Measurements from ENCODE around the gene ITGAV.

Gene ITGAV

DNA sequence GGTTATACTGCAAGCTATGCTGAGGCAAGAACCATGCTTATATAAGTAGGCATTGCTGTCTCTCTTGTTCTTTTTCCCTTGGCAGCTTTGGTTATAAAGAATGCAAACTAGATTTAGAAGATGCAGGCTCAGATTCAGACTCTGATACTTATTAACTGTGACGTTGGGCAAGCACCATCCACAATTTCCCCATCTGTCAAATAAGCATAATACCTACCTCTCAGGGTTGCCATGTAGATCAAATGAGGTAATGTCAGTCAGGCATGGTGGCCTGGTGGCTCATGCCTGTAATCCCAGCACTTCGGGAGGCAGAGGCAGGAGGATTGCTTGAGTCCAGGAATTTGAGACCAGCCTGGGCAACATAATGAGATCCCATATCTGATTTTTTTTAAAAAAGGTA is 21.7 kb downstream of the ITGAV start:
- Histone ChIP-seq H3K4me1 (peaks cover 17% of the 10 kb centered on the region), H3K27me3 (ENCODE audit: low read depth) (no peaks in the 10 kb centered on the region), H3K36me3 (replicated peaks) (no peaks in the 10 kb centered on the region), H3K4me3 (no peak overlapping the region), H3K9me3 (no peaks in the 10 kb centered on the region)
- no peak for DNase-seq (ENCODE audit: low spot score in 2 of 2)
- in situ Hi-C loops (cut with MboI; ENCODE audit: low sequenced_read_pairs), result no loop called here

DNA sequence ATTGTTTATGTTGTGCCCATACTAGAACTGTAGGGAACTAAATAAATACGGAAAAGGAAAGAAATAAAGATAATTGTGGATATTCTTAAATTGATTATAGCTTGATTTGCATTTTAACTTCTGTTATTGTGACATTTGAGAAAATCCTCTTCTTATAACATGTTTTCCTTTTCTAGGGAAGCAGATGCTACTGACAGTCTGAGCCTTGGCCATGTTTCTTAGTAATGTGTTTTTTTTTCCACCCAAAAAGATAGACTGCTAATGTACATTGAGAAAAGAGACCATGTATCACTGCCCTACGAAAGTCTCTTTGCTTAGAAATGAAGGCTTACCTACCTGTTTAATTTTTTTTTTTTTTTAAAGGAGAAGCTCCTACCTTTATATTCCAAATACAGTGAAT is 22.2 kb downstream of the ITGAV start:
- peaks cover 17% of the 10 kb centered on the region for H3K4me1 ChIP-seq
- H3K36me3 ChIP-seq (replicated peaks), result no peaks in the 10 kb centered on the region
- no peaks in the 10 kb centered on the region for H3K9me3 ChIP-seq
- in situ Hi-C loops (cut with MboI; ENCODE audit: low sequenced_read_pairs), result no loop called here
- no peak for DNase-seq (ENCODE audit: low spot score in 2 of 2)
- no peaks in the 10 kb centered on the region for H3K27me3 ChIP-seq (ENCODE audit: low read depth)
- H3K4me3 ChIP-seq, result no peak overlapping the region

DNA sequence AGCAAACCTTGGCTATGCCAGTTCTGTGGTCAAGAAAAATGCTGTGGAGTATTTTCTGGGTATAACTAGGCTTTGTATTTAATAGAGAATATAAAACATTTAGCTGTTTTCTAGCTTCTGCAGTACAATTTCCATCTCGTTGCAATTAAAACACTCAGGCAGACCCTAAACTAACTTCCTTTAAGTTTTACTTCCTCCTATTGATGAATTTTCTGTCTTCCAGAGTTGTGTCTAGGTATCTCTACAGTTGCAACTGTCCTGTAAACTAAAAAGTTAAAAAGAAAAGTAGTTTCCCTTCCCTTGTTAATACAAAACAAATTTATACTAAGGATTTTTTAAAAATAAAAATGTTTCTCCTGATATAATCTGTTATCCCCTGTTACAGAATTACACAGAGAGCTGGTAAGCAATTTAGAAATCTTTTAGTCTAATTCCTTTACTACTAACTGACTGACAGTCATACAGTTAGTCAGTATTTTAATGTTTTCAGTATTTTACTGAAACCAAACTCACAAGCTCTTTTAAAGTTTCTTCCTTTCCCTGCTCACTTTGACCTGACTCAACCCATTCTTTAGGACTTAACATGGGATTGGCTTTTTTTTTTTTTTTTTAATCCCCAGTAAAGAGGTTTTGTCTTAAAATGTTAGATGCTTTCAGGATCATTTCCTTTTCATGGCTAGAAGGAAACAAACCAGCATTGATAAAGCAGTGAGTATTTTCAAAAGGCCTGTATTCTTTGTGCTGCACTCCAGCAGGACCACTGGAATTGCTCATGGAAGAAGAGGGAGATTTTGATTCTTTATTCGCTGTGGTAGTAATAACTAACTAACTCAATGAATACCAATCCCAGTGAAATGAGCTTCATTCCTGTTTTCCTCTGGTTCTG is 22.9 kb downstream of the ITGAV start:
- in situ Hi-C loops (cut with MboI; ENCODE audit: low sequenced_read_pairs), result no loop called here
- no peak for DNase-seq (ENCODE audit: low spot score in 2 of 2)
- Histone ChIP-seq H3K36me3 (replicated peaks) (no peaks in the 10 kb centered on the region), H3K27me3 (ENCODE audit: low read depth) (no peaks in the 10 kb centered on the region), H3K9me3 (no peaks in the 10 kb centered on the region), H3K4me1 (peaks cover 17% of the 10 kb centered on the region), H3K4me3 (no peak overlapping the region)

DNA sequence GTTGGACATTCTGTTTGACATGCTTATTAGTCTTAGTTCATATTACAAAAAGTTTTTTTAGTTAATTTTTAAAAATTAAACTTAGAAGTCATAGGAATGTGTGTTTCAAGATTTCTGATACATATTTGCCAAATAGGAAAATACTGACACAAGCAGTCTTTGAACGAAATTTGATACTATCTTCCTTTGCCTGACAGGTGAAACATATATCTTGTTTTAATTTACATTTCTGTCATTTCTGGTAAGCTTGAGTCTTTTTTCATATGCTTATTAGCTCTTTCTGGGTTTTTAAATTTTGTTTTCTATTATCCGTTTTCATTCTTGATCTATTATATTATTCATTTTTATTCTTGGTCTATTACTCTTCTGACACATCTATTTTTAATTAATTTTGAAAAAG is 24.5 kb downstream of the ITGAV start:
- no peaks in the 10 kb centered on the region for H3K36me3 ChIP-seq (replicated peaks)
- in situ Hi-C loops (cut with MboI; ENCODE audit: low sequenced_read_pairs), result no loop called here
- H3K9me3 ChIP-seq, result no peaks in the 10 kb centered on the region
- H3K4me1 ChIP-seq, result peaks cover 17% of the 10 kb centered on the region
- no peaks in the 10 kb centered on the region for H3K27me3 ChIP-seq (ENCODE audit: low read depth)
- DNase-seq (ENCODE audit: low spot score in 2 of 2), result no peak
- H3K4me3 ChIP-seq, result no peak overlapping the region

DNA sequence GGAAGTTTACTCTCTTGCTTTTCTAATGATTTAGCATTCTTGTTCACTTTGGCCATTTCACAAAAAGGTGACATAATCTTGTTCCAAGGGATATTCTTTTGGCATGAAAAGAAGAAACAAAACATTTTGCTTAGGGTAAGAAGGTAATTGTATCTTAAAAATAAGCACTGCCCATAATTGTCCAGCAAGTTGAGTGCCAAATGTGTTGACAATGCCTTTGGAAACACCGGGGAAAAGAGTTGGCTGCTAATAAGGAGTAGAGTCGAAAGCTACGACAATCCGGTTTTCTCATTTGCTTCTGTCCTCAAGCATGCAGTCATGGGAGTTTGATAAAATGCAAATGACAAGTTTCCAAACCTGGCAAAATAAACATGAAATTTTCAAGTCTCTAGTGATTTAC is 27.3 kb downstream of the ITGAV start:
- Histone ChIP-seq H3K4me1 (peaks cover 17% of the 10 kb centered on the region), H3K4me3 (no peak overlapping the region), H3K27me3 (ENCODE audit: low read depth) (no peaks in the 10 kb centered on the region), H3K36me3 (replicated peaks) (no peaks in the 10 kb centered on the region), H3K9me3 (no peaks in the 10 kb centered on the region)
- no peak for DNase-seq (ENCODE audit: low spot score in 2 of 2)
- in situ Hi-C loops (cut with MboI; ENCODE audit: low sequenced_read_pairs), result no loop called here

DNA sequence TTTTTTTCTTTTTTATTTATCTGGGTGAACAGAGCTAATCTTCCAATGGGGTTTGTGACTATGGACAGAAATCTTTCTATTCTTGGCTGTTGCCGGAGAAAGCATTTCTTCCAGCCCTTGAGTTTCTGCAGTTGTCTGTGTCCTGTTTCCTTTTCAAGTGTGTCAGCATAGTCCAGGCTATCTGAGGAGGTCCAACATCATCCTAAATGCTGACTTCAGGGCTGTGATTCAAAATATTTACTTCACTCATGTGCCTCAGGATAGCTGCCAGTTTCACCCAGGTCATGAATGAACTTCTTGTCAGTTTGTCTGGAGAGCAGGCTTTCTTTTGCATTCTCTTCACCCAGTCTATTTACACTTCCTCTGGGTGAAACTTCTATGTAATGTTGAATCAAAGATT is 27.9 kb downstream of the ITGAV start:
- in situ Hi-C loops (cut with MboI; ENCODE audit: low sequenced_read_pairs), result no loop called here
- Histone ChIP-seq H3K36me3 (replicated peaks) (no peaks in the 10 kb centered on the region), H3K4me1 (peaks cover 14% of the 10 kb centered on the region), H3K4me3 (no peak overlapping the region), H3K9me3 (no peaks in the 10 kb centered on the region), H3K27me3 (ENCODE audit: low read depth) (no peaks in the 10 kb centered on the region)
- DNase-seq (ENCODE audit: low spot score in 2 of 2), result no peak

DNA sequence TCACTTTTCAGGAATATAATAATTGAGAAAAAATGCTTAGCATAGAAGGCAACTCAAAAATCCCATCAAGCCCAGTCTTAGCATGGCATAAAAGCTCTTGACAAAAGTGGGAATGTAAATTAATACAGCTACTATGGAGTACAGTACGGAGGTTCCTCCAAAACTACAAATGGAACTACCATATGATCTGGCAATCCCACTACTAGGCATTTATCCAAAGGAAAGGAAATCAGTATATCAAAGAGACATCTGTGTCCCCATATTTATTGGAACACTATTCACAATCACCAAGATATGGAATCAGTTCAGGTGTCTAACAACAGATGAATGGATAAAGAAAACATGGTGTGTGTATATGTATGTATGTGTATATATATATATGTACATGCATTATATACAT is 28.8 kb downstream of the ITGAV start:
- no peak for DNase-seq (ENCODE audit: low spot score in 2 of 2)
- Histone ChIP-seq H3K27me3 (ENCODE audit: low read depth) (no peaks in the 10 kb centered on the region), H3K9me3 (no peaks in the 10 kb centered on the region), H3K4me1 (peaks cover 7% of the 10 kb centered on the region), H3K4me3 (no peak overlapping the region), H3K36me3 (replicated peaks) (no peaks in the 10 kb centered on the region)
- in situ Hi-C loops (cut with MboI; ENCODE audit: low sequenced_read_pairs), result no loop called here

DNA sequence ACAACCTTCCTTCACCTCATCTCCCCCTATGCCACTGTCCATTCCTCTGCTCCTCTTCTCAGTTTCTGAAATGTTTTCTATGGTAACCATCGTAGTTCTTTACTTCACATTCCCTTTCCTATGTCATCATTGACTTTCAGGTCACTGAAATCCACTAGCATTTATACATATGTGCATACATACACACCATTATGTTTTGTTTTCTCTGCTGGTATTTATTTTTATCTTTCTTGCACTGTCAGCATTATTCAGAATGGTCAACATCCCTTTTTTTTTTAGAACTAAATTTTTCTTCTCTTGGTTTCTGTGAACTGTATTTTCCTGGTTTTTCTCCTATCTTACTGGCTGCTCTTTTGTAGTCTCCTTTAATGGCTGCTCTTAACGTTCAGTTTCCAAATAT is 33.2 kb downstream of the ITGAV start:
- no peaks in the 10 kb centered on the region for H3K27me3 ChIP-seq (ENCODE audit: low read depth)
- in situ Hi-C loops (cut with MboI; ENCODE audit: low sequenced_read_pairs), result no loop called here
- no peak overlapping the region for H3K4me3 ChIP-seq
- no peak for DNase-seq (ENCODE audit: low spot score in 2 of 2)
- peaks cover 4% of the 10 kb centered on the region; the same call in 1 of the 2 replicates for H3K36me3 ChIP-seq (replicated peaks)
- H3K4me1 ChIP-seq, result peaks cover 18% of the 10 kb centered on the region
- no peaks in the 10 kb centered on the region for H3K9me3 ChIP-seq

DNA sequence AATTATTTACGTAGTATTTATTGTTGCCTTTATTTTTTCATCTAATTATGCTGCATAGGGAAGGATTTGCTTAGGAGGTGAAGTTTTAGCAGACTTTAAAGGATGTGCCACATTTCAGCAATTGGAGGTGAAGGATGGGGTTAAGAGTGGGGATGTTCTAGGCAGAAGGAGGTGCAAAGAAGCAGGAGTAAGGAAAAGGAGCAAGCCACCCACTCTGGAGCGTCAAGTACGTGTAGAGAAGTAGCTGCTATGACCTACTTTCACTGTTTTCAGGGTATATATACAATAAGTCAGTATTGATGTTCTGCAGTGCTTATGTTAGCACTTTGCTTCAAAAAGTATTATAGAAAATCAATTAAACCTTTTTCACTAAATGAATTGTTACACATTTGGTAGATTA is 34.4 kb downstream of the ITGAV start:
- Histone ChIP-seq H3K4me1 (peaks cover 20% of the 10 kb centered on the region), H3K36me3 (replicated peaks) (peaks cover 4% of the 10 kb centered on the region; the same call in 1 of the 2 replicates)
- in situ Hi-C loops (cut with MboI; ENCODE audit: low sequenced_read_pairs), result no loop called here

DNA sequence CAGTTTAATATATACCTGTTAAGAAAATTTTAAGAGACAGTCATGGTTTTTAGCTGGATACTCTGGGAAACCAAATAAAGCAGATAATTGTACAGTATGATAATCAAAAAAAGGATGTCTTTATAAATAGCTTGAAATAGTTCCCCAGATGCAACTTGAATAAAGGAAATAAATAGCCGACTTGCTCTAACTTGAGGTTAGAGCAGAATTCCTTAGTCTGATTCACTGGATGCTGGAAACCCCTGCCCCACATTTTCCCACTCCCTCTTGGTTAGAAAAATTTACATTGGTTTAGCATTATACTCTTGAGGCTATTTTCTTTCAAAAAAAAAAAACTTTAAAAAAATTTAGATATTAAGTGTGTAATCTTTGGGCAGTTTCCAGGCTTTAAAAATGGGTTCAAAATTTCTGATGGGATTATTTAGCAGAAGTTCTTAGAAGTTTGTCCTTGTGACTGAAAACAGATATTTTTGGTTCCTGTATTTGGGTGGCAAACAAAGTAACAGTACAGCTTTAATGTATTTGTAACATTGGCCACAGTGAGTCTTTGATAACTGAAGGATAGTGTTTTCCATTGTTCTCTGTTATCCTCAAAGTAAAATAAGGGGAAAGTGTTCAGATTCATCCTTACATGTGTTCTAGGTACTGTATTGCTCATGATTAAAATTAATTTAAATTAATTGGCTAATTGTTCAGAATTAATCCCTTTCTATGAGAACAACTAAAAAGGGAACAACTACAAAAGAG is 39.6 kb downstream of the ITGAV start:
- peaks cover 14% of the 10 kb centered on the region for H3K4me1 ChIP-seq
- in situ Hi-C loops (cut with MboI; ENCODE audit: low sequenced_read_pairs), result no loop called here
- DNase-seq (ENCODE audit: low spot score in 2 of 2), result no peak

More for the DNA sequence above, 34.4 kb downstream of the ITGAV start:
- no peaks in the 10 kb centered on the region for H3K9me3 ChIP-seq
- no peak for DNase-seq (ENCODE audit: low spot score in 2 of 2)
- H3K4me3 ChIP-seq, result no peak overlapping the region
- no peaks in the 10 kb centered on the region for H3K27me3 ChIP-seq (ENCODE audit: low read depth)

DNA sequence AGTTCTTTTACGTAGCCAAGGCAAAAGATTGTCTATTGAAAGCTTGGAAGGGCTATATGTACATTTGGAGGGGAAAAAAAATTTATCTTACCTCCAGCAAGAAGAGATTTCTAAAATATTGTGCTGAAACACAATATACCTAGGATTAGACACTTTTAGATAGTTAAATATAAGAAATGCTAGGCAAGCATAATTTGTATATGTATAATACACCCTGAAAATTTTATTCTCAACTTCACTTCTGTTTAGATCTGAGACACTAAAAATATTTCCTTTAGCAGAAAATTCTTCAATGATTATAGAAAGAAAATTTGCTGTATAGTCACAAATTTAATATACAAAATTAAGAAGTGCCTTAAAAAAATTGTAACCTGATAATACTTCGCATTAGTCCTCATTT is 42.6 kb downstream of the ITGAV start:
- Histone ChIP-seq H3K9me3 (no peaks in the 10 kb centered on the region), H3K27me3 (ENCODE audit: low read depth) (no peaks in the 10 kb centered on the region), H3K4me3 (no peak overlapping the region), H3K4me1 (peaks cover 8% of the 10 kb centered on the region), H3K36me3 (replicated peaks) (no peaks in the 10 kb centered on the region)
- in situ Hi-C loops (cut with MboI; ENCODE audit: low sequenced_read_pairs), result no loop called here
- DNase-seq (ENCODE audit: low spot score in 2 of 2), result no peak

More for the DNA sequence above, 39.6 kb downstream of the ITGAV start:
- no peaks in the 10 kb centered on the region for H3K9me3 ChIP-seq
- H3K4me3 ChIP-seq, result no peak overlapping the region
- H3K27me3 ChIP-seq (ENCODE audit: low read depth), result no peaks in the 10 kb centered on the region
- H3K36me3 ChIP-seq (replicated peaks), result peaks cover 4% of the 10 kb centered on the region; the same call in 1 of the 2 replicates

DNA sequence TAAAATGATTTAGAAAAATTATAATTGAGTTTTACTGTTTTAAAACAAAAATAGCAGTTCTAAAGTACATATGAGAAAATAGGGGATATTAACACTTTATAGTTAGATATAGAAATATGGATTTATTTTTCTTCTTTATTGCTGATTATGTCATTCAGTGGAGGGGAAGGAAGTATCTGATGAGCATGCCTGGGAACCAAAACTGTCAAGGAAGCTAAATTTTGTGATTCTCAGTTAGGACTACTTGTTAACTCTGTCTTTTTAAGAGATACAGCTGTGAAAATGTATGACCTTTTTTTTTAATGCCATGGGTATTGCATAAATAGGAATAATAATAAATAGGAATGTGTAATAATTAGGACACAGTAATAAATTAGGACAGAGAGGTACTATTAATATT is 44.8 kb downstream of the ITGAV start:
- H3K4me1 ChIP-seq, result no peaks in the 10 kb centered on the region
- H3K4me3 ChIP-seq, result no peak overlapping the region
- no peaks in the 10 kb centered on the region; the same call in 1 of the 2 replicates for H3K9me3 ChIP-seq
- H3K27me3 ChIP-seq (ENCODE audit: low read depth), result no peaks in the 10 kb centered on the region
- H3K36me3 ChIP-seq (replicated peaks), result peaks cover under 1% of the 10 kb centered on the region; the same call in 1 of the 2 replicates
- in situ Hi-C loops (cut with MboI; ENCODE audit: low sequenced_read_pairs), result no loop called here
- no peak for DNase-seq (ENCODE audit: low spot score in 2 of 2)

DNA sequence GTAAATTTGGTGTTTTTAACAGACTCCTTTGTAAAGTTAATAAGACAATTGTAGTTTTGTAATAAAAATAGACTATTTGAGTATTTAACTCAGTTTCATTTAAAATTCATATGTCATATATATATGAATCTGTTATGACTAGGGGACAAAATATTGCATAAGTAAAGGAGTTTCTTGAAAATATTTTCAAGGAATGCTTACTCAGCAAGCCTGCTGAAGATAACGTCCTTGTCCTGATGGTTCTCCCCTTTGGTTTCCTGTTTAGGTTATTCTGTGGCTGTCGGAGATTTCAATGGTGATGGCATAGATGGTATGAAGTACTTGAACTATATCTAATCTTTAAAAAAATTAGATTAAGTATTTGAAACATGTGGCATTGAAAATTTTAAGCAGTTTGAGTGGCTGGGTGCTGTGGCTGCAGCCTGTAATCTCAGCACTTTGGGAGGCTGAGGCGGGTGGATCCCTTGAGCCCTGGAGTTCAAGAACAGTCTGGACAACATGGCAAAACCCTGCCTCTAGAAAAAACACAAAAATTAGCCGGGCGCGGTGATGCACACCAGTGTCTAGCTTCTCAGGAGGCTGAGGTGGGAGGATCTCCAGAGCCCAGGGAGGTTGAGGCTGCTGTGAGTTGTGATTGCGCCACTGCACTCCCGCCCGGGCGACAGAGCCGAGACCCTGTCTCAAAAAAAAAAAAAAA is 47.1 kb downstream of the ITGAV start:
- Histone ChIP-seq H3K9me3 (no peaks in the 10 kb centered on the region; the same call in 1 of the 2 replicates), H3K27me3 (ENCODE audit: low read depth) (no peaks in the 10 kb centered on the region), H3K4me1 (no peaks in the 10 kb centered on the region), H3K36me3 (replicated peaks) (peaks cover 11% of the 10 kb centered on the region), H3K4me3 (no peak overlapping the region)
- in situ Hi-C loops (cut with MboI; ENCODE audit: low sequenced_read_pairs), result no loop called here
- DNase-seq (ENCODE audit: low spot score in 2 of 2), result no peak

DNA sequence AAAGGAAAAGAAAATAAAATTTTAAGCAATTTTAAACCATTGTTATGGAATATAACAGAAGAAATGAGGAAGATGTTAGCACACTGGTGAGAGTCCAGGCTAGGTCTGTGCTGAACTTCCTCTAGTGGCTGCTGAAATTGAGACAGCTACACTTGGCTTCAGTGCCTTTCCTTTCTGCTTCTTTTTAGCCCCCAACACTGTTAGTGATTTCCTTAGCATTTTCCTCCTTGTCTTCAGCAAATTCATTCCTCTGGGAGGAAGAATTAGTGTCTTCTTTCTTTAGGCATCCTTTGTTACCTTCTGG is 47.6 kb downstream of the ITGAV start:
- DNase-seq (ENCODE audit: low spot score in 2 of 2), result no peak
- no peak overlapping the region for H3K4me3 ChIP-seq
- H3K9me3 ChIP-seq, result no peaks in the 10 kb centered on the region; the same call in 1 of the 2 replicates
- H3K4me1 ChIP-seq, result no peaks in the 10 kb centered on the region
- in situ Hi-C loops (cut with MboI; ENCODE audit: low sequenced_read_pairs), result no loop called here
- peaks cover 11% of the 10 kb centered on the region for H3K36me3 ChIP-seq (replicated peaks)
- no peaks in the 10 kb centered on the region for H3K27me3 ChIP-seq (ENCODE audit: low read depth)

All from HAP-1 (cell line).